Measurements from ENCODE around the gene SEC14L3.

DNA sequence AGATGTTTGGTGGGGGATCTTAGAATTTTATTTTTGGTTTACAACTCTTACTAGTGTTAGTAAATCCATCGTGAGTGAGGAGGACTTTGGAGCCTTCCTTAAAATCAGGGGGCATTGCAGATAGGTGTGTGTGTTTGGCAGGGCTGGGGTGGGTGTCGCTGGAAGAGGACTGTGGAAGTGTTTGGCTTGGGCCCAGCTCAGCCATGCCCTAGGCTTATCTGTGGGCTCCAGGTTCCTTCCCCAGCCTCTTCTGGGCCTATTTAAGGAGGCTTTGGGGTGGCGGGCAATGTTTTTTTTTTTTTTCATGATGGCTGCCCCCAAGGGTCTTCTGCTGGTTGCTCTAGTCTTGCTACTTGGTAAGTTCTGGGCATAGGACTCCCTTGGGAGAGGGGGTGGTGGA, 24.2 kb downstream of the SEC14L3 start:
- TF ChIP-seq YY1 (IDR thresholded peaks at IDR 0.05; ENCODE audit: insufficient read depth, insufficient read length) = no peak
- no peak for TF ChIP-seq ZNF274 (IDR thresholded peaks at IDR 0.05; ENCODE audit: low read depth, low read length)
- TF ChIP-seq SUZ12 (IDR thresholded peaks at IDR 0.05; ENCODE audit: extremely low read depth, insufficient read depth, insufficient read length) = no peak
